HEK293 (cell line): ENCODE results near the gene TTLL5.
"Not testable (repeated sequence)": the region's sequence is repeated elsewhere in the genome, so short reads cannot be mapped to it uniquely, and the experiment has no call there.

Experiments used
- GLIS1 ChIP-seq: fragments of 450-650 bp; formaldehyde crosslinking; IDR thresholded peaks from 2 replicates; pipeline ENCODE4 v1.5.1; 2016; ENCODE audit warnings: missing biosample characterization, missing genetic modification characterization
- MEIS1 ChIP-seq: sonication (generic); formaldehyde crosslinking; IDR thresholded peaks from 2 replicates; pipeline ENCODE4 v1.8.1; 2022; ENCODE audit warnings: missing genetic modification reagents, mild to moderate bottlenecking, borderline replicate concordance
- ZNF24 ChIP-seq: fragments of 450-650 bp; formaldehyde crosslinking; IDR thresholded peaks from 2 replicates; pipeline ENCODE4 v1.5.1; 2016; ENCODE audit warnings: missing biosample characterization, missing genetic modification characterization
- ZNF274 ChIP-seq, 2 experiments: fragments of 200-500 bp in 1 of 2; fragments of 450-650 bp in 1 of 2; sonication (Bioruptor generic) in 1 of 2; formaldehyde crosslinking in 1 of 2; IDR thresholded peaks; 2 replicates each; pipeline versions ENCODE4 v1.5.1 to v1.6.1; 2014 to 2016; ENCODE audit warnings: borderline replicate concordance in 1 of 2, inconsistent platforms in 1 of 2, low read length in 1 of 2, missing biosample characterization in 1 of 2, missing genetic modification characterization in 1 of 2
- ZNF335 ChIP-seq: fragments of 450-650 bp; formaldehyde crosslinking; conservative IDR thresholded peaks from 2 replicates; pipeline ENCODE4 v1.5.1; 2016; ENCODE audit warnings: missing biosample characterization, missing genetic modification characterization
- ZNF654 ChIP-seq: fragments of 450-650 bp; formaldehyde crosslinking; IDR thresholded peaks from 2 replicates; pipeline ENCODE4 v1.5.1; 2016; ENCODE audit warnings: low read depth, missing biosample characterization, missing genetic modification characterization
- ZNF776 ChIP-seq: fragments of 450-650 bp; formaldehyde crosslinking; IDR thresholded peaks from 2 replicates; pipeline ENCODE4 v1.5.0; 2017; ENCODE audit warnings: missing biosample characterization, missing genetic modification characterization, borderline replicate concordance
- ZNF777 ChIP-seq: fragments of 450-650 bp; formaldehyde crosslinking; IDR thresholded peaks from 2 replicates; pipeline ENCODE4 v1.5.1; 2017; ENCODE audit warnings: missing biosample characterization, missing genetic modification characterization, borderline replicate concordance
- ZNF830 ChIP-seq: fragments of 450-650 bp; IDR thresholded peaks from 2 replicates; pipeline ENCODE4 v1.5.0; 2018; ENCODE audit warnings: missing biosample characterization, missing genetic modification characterization, low read depth, mild to moderate bottlenecking, moderate library complexity
- TF ChIP-seq, protein P1 (sequence below): fragments of 450-650 bp; formaldehyde crosslinking; IDR thresholded peaks from 2 replicates; pipeline ENCODE4 v1.5.1; 2016; ENCODE audit warnings: missing biosample characterization, missing genetic modification characterization
- TF ChIP-seq, protein P2 (sequence below): fragments of 450-650 bp; formaldehyde crosslinking; IDR thresholded peaks from 2 replicates; pipeline ENCODE4 v1.5.1; 2016; ENCODE audit warnings: missing biosample characterization, missing genetic modification characterization
- TF ChIP-seq, protein P3 (sequence below): fragments of 450-650 bp; formaldehyde crosslinking; IDR thresholded peaks from 2 replicates; pipeline ENCODE4 v1.5.1; 2016; ENCODE audit warnings: missing biosample characterization, missing genetic modification characterization

DNA sequence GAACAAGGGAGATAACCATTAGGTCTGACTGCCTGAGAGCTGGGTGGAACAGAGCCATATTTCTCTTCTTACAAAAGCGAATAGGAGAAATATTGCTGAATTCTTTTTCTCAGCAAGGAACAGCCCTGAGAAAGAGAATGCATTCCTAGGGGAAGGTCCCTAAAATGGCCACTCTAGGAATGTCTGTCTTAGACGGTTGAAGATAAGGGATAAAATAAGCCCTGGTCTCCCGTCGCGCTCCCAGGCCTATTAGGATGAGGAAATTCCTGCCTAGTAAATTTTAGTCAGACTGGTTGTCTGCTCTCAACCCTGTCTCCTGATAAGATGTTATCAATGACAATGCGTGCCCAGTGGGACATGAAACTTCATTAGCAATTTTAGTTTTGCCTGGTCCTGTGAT lies 34.0 kb downstream of the TTLL5 start:
- TF ChIP-seq, protein P1, sequence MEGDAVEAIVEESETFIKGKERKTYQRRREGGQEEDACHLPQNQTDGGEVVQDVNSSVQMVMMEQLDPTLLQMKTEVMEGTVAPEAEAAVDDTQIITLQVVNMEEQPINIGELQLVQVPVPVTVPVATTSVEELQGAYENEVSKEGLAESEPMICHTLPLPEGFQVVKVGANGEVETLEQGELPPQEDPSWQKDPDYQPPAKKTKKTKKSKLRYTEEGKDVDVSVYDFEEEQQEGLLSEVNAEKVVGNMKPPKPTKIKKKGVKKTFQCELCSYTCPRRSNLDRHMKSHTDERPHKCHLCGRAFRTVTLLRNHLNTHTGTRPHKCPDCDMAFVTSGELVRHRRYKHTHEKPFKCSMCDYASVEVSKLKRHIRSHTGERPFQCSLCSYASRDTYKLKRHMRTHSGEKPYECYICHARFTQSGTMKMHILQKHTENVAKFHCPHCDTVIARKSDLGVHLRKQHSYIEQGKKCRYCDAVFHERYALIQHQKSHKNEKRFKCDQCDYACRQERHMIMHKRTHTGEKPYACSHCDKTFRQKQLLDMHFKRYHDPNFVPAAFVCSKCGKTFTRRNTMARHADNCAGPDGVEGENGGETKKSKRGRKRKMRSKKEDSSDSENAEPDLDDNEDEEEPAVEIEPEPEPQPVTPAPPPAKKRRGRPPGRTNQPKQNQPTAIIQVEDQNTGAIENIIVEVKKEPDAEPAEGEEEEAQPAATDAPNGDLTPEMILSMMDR (tag by site-specific recombination) = not testable (repeated sequence)
- not testable (repeated sequence) for TF ChIP-seq ZNF335 (tag by site-specific recombination); GLIS1 (tag by site-specific recombination); ZNF24 (tag by site-specific recombination); ZNF274 (IDR thresholded peaks at IDR 0.05; ENCODE audit: low read length); ZNF274 (tag by site-specific recombination; IDR thresholded peaks at IDR 0.05; ENCODE audit: borderline replicate concordance); ZNF654 (tag by site-specific recombination); ZNF776; ZNF830 (tag by site-specific recombination); ZNF777 (tag by site-specific recombination); MEIS1 (CRISPR knock-in tag)
- TF ChIP-seq, protein P2, sequence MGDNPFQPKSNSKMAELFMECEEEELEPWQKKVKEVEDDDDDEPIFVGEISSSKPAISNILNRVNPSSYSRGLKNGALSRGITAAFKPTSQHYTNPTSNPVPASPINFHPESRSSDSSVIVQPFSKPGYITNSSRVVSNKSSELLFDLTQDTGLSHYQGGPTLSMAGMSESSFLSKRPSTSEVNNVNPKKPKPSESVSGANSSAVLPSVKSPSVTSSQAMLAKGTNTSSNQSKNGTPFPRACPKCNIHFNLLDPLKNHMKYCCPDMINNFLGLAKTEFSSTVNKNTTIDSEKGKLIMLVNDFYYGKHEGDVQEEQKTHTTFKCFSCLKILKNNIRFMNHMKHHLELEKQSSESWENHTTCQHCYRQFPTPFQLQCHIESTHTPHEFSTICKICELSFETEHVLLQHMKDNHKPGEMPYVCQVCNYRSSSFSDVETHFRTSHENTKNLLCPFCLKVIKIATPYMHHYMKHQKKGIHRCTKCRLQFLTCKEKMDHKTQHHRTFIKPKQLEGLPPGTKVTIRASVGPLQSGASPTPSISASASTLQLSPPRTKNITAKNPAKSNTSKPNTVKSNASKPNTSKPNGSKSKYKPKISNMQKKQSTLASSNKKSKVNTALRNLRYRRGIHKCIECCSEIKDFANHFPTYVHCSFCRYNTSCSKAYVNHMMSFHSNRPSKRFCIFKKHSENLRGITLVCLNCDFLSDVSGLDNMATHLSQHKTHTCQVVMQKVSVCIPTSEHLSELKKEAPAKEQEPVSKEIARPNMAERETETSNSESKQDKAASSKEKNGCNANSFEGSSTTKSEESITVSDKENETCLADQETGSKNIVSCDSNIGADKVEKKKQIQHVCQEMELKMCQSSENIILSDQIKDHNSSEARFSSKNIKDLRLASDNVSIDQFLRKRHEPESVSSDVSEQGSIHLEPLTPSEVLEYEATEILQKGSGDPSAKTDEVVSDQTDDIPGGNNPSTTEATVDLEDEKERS = not testable (repeated sequence)
- TF ChIP-seq, protein P3, sequence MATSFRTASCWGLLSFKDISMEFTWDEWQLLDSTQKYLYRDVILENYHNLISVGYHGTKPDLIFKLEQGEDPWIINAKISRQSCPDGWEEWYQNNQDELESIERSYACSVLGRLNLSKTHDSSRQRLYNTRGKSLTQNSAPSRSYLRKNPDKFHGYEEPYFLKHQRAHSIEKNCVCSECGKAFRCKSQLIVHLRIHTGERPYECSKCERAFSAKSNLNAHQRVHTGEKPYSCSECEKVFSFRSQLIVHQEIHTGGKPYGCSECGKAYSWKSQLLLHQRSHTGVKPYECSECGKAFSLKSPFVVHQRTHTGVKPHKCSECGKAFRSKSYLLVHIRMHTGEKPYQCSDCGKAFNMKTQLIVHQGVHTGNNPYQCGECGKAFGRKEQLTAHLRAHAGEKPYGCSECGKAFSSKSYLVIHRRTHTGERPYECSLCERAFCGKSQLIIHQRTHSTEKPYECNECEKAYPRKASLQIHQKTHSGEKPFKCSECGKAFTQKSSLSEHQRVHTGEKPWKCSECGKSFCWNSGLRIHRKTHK (tag by site-specific recombination) = not testable (repeated sequence)
